ENCODE measurements around the gene RAPGEF5. TPM values are rescaled to one million over a fixed set of nuclear protein-coding genes. Genes with fewer than 3 reads are reported as not detected.

The RAPGEF5 gene
- polyA plus RNA-seq, 1 donor: 13.9 TPM

DNA sequence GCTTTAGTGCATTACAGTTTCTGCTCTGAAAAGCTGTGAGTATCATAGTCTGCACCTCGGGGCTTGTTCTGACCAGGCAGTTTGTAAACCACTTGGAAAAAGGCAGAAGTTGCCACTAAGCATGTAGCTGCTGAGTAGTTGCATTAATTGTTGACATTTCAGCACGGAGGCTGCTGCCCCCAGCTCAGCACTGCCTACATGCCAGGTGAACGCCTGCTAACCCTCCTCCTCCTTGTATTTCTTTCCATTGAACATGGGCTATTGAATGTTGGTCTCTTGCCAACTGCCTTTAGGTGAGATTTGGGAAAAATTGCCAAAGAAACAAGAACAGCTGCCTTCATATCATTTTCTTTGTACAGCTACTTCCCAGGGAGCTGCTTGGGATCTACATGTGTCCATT lies 164.2 kb downstream of the RAPGEF5 start:
- no peak for DNase-seq (ENCODE audit: low read depth)

GRCh38 chr7:22190736-22191135 lies 166.2 kb downstream of the RAPGEF5 start:
- DNase-seq (ENCODE audit: low read depth): no peak

DNA sequence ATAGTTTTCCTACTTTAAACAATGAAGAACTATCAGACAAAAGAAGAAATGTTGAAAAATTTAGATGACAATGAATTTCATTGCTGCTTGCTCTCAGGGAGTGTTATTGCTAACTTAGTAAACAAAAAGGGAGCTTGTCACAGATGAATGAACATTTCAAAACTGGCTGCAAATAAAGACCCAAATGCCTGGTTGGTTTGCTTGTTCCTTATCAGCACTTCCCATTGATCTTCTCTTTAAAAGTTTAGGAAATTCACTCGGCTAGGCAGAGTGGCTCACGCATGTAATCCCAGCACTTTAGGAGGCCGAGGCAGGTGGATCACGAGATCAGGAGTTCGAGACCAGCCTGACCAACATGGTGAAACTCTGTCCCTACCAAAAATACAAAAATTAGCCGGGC lies 167.2 kb downstream of the RAPGEF5 start:
- DNase-seq (ENCODE audit: low read depth): no peak

GRCh38 chr7:22189230-22189629 lies 167.7 kb downstream of the RAPGEF5 start:
- DNase-seq (ENCODE audit: low read depth): no peak

GRCh38 chr7:22187691-22188348 lies 169.1 kb downstream of the RAPGEF5 start:
- DNase-seq (ENCODE audit: low read depth): no peak

DNA sequence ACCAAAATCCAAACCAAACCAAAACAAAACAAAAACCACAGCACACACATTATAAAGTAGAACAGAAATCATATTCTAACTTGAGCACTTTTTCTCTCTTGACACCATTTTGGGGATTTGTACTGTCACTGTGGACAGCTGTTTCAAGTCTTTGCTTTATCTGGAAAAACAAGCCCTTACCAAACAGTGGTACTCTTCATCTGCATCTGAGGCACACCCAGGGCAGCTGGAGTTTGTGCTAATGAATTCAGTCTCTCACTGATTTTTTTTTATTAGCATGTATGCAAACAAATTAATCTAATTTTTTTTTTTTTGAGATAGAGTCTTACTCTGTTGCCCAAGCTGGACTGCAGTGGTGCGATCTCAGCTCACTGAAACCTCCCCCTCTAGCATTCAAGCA lies 171.4 kb downstream of the RAPGEF5 start:
- DNase-seq (ENCODE audit: low read depth): no peak

- DNase-seq (ENCODE audit: low read depth): no peak
These were observed 172.3 kb downstream of the RAPGEF5 start for GRCh38 chr7:22184549-22185199.

DNA sequence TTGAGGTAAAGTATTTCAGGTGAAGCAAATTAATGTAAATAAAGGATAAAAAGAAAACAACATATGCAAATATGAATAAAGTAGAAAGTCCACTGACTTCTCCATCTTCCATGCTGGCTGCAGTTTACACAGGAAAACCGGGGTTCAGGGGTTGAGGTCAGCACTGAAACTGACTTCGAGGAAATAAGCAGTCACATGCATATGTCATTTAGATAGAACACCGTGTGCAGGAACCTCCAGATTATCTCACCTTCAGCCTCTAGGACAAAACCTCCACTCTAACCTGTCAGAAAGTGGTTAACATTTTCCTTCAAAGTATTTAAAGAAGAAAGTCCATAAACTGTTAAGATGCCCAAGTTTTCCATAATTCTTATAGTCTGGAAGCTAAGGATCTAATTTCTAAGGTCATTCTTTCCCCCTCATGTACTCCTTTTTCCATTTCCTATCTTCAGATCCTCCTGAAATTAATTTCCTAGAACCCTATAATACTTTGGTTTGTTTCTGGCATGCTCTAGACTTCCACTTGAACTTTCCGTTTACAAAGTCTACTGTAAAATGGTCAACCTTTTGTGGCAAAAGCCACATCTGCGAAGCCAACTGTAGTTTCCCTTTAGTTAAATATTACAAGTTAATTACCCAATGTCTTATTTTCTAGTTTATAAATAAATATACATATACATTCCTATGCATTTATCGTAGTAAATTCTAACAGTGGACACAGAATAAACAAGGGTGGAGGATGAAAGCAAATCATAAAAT lies 173.3 kb downstream of the RAPGEF5 start:
- no peak for DNase-seq (ENCODE audit: low read depth)

DNA sequence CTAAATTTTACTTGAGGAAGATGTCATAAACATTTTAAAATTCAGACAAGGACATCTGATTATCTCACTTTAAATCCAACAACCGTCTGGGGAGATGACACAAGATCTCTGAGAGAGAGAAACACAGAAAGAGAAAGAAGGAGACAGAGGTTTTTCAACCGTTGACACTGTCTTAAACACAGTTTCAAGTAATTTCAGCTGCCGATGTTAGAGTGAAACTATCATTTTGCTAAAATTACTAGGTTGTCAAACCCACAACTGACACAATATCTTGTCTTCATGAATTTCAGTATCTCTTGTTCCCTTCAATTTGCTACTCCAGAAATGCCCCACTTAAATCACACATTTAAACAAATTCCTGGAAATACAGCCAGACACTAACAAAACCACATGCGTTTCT lies 174.8 kb downstream of the RAPGEF5 start:
- DNase-seq (ENCODE audit: low read depth): no peak

GRCh38 chr7:22181663-22182062 lies 175.3 kb downstream of the RAPGEF5 start:
- DNase-seq (ENCODE audit: low read depth): no peak

DNA sequence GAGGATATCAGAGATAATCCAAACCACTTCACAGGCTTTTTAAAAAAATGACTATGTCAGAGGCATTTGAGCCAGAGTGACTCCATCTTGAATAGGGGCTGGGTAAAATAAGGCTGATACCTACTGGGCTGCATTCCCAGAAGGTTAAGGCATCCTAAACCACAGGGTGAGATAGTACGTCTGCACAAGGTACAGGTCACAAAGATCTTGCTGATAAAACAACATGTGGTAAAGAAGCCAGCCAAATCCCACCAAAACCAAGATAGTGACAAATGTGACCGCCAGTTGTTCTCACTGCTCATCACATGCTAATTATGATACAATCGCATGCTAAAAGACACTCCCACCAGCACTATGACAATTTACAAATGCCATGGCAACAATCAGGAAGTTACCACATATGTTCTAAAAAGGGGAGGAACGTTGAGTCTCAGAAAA lies 177.5 kb downstream of the RAPGEF5 start:
- no peak for DNase-seq (ENCODE audit: low read depth)

DNA sequence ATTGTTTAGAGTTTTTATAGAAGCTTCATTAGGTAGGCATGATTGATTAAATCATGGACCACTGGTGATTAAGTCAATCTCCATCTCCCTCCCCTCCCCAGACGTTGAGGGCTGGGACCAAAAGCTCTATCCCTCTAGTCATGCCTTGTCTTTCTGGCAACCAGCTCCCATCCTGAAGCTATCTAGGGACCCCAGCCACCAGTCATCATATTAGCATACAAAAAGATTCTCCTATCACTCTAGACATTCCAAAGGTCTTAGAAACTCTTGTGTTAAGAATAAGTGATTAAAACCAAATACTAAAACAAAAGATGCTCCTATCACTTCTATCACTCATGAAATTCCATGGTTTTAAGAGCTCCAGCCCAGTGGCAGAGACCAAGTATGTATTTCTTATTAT lies 178.2 kb downstream of the RAPGEF5 start:
- DNase-seq (ENCODE audit: low read depth): no peak

GRCh38 chr7:22176791-22177412 lies 180.1 kb downstream of the RAPGEF5 start:
- DNase-seq (ENCODE audit: low read depth): no peak

DNA sequence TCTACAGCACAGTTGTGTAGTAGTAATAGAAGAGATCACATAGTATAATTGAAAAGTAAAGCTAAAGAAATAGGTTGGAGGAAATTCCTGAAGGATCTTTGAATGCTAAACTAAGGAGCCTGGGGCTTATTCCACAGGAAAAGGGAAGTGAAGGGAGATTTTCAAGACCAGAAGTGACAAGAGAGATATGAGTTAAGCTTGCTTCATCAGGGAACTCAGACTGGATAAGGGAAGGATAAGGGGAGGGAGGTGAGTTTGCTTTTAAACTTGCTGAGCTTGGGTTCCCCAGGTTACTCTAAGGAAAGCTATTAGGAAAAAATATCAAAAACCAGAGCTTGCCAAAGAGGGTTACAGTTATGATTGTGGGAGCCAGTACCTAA lies 182.4 kb downstream of the RAPGEF5 start:
- no peak for DNase-seq (ENCODE audit: low read depth)

DNA sequence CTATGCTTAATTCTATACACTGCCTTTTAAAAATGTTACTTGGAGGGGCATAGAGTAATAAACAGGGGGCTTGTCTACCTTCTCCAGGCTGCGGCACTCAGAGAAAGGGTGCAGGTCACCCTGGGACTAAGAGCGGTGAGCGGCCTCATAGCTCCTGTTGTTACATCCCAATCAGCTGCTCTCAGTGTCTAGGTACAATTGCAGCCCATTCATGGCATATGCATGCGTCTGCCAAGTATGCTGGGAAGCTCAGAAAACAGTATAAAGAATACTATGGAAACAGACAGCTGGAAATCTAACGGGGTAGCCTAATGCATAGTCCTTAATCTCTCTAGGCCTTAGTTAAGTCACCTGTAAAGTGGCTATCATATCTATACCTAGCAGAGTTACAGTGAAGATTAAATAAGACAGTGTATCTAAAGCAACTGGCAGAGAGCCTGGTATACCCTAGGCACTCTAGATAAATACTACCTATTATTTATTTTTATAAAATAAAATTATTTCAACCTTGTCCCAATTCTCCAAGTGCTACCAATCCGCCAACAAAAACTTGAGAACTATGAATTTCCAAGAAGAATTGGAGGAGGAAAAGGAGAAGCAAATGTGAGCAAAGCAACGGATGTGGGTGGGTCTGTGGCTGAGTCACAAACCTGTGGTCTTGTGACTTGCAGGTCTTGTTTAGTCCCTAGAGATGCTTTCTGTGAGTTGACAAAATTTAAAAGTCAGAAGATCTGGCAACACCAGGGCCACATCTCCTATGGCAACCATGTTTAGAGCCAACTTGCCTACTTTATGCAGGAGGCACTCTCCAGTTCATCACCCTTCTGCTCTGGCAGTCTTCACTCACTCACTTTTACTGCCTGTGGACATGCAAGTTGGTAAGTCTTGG lies 183.0 kb downstream of the RAPGEF5 start:
- no peak for DNase-seq (ENCODE audit: low read depth)

DNA sequence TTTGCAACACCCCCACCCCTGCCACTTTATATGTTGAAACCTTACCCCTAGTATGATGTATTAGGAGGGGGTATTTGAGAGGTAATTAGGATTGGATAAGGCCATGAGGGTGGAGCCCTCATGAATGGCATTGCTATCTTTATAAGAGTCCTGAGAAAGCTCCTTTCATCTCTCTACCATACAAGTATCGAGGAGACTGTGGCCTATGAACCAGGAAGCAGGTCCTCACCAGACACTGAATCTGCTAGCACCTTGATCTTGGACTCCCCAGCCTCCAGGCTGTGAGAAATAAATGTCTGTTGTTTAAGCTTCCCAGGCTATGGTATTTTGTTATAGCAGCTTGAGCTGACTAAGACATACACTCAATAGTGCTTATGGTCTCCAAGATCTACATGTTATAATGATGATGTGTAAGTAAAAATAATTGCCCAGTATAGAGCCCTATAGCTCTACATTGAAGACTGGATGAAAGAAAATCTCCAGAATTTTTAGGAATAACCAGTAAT lies 188.8 kb downstream of the RAPGEF5 start:
- DNase-seq (ENCODE audit: low read depth): no peak

DNA sequence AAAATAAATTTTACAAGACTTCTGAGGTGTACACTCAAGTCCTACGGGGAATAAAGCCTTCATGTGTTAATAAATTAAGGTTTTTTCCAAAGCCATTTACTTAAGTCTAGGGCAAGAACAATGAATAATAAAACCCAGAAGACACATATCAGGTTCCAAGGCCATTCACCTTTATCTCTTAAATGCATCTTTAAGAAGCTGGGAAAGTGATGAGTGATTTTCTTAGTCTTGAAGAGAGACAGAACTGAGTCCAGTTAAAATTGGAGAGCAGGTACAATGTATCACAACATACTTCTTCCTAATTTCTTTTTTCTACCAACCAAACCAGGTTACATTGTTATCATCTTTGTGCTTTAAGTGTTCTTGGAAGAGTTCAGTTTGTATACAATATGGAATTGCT lies 189.5 kb downstream of the RAPGEF5 start:
- DNase-seq (ENCODE audit: low read depth): no peak

- no peak for DNase-seq (ENCODE audit: low read depth)
These were observed 190.0 kb downstream of the RAPGEF5 start for GRCh38 chr7:22166928-22167327.

GRCh38 chr7:22159341-22159740 lies 197.6 kb downstream of the RAPGEF5 start:
- no peak for DNase-seq (ENCODE audit: low read depth)

- DNase-seq (ENCODE audit: low read depth): no peak
These were observed 199.4 kb downstream of the RAPGEF5 start for GRCh38 chr7:22157552-22157951.

- no peak for DNase-seq (ENCODE audit: low read depth)
These were observed 200.7 kb downstream of the RAPGEF5 start for GRCh38 chr7:22156205-22156604.

Measured in forelimb muscle (tissue), 1 donor.